Mesendoderm (in vitro differentiated cells): ENCODE data around the gene MGARP.

Experiments used
- DNase-seq: peaks from one replicate; pipeline ENCODE4 v3.0.0; 2013
- H2AK5ac ChIP-seq: 2 replicates; pipeline ENCODE4 v1.6.1; 2013; ENCODE audit warnings: low read length, inconsistent platforms
- H2BK120ac ChIP-seq: 2 replicates; pipeline ENCODE4 v1.6.1; 2013; ENCODE audit warnings: low read depth, mild to moderate bottlenecking, low read length, moderate library complexity, mixed read lengths
- H2BK15ac ChIP-seq: replicated peaks from 2 replicates; pipeline ENCODE4 v1.6.1; 2013; ENCODE audit warnings: low read depth, mild to moderate bottlenecking, moderate library complexity
- H2BK5ac ChIP-seq: 2 replicates; pipeline ENCODE4 v1.6.1; 2013; ENCODE audit warnings: low read length, inconsistent platforms
- H3K18ac ChIP-seq: 2 replicates; pipeline ENCODE4 v1.6.1; 2013; ENCODE audit warnings: mild to moderate bottlenecking, low read length, mixed read lengths
- H3K23ac ChIP-seq: one replicate; pipeline ENCODE4 v1.6.1; 2013; ENCODE audit warnings: low read length
- H3K27ac ChIP-seq: 2 replicates; pipeline ENCODE4 v1.5.1; 2013; ENCODE audit warnings: low read depth, mild to moderate bottlenecking, inconsistent platforms, low read length, moderate library complexity
- H3K27me3 ChIP-seq: 2 replicates; pipeline ENCODE4 v1.6.1; 2013; ENCODE audit warnings: low read length, control low read depth, mild to moderate bottlenecking, inconsistent platforms; ENCODE audit not compliant: insufficient read depth, poor library complexity
- H3K36me3 ChIP-seq: 2 replicates; pipeline ENCODE4 v1.6.1; 2013; ENCODE audit warnings: low read length, inconsistent platforms; ENCODE audit not compliant: control insufficient read depth, insufficient read depth
- H3K4ac ChIP-seq: one replicate; pipeline ENCODE4 v1.6.1; 2013; ENCODE audit warnings: low read depth, mild to moderate bottlenecking, low read length, moderate library complexity
- H3K4me1 ChIP-seq: 2 replicates; pipeline ENCODE4 v1.6.1; 2013; ENCODE audit warnings: low read depth, low read length, inconsistent platforms; ENCODE audit not compliant: control insufficient read depth
- H3K4me2 ChIP-seq: 2 replicates; pipeline ENCODE4 v1.6.1; 2013; ENCODE audit warnings: low read length
- H3K4me3 ChIP-seq: 2 replicates; pipeline ENCODE4 v1.5.1; 2013; ENCODE audit warnings: mild to moderate bottlenecking, low read length
- H3K56ac ChIP-seq: one replicate; pipeline ENCODE4 v1.6.1; 2013; ENCODE audit warnings: low read length
- H3K79me1 ChIP-seq: 2 replicates; pipeline ENCODE4 v1.6.1; 2013; ENCODE audit warnings: low read length, inconsistent platforms
- H3K79me2 ChIP-seq: 2 replicates; pipeline ENCODE4 v1.6.1; 2013; ENCODE audit warnings: mild to moderate bottlenecking, low read length; ENCODE audit not compliant: control insufficient read depth, insufficient read depth
- H3K9ac ChIP-seq: 2 replicates; pipeline ENCODE4 v1.6.1; 2013; ENCODE audit warnings: low read length, inconsistent platforms
- H4K5ac ChIP-seq: one replicate; pipeline ENCODE4 v1.6.1; 2013; ENCODE audit warnings: low read length
- H4K8ac ChIP-seq: one replicate; pipeline ENCODE4 v1.6.1; 2013; ENCODE audit warnings: low read depth, mild to moderate bottlenecking, control low read depth, low read length, moderate library complexity
- WGBS: extraction: QIAGEN DNeasy Blood & Tissue Kit; methylation state at CpG from one replicate; pipeline ENCODE4 v1.1.7; 2013; ENCODE audit warnings: low lambda C conversion rate, missing lambda C conversion rate; ENCODE audit not compliant: insufficient coverage; ENCODE audit errors: extremely low coverage; 5-methylcytosine and 5-hydroxymethylcytosine counted together

MGARP gene

DNA sequence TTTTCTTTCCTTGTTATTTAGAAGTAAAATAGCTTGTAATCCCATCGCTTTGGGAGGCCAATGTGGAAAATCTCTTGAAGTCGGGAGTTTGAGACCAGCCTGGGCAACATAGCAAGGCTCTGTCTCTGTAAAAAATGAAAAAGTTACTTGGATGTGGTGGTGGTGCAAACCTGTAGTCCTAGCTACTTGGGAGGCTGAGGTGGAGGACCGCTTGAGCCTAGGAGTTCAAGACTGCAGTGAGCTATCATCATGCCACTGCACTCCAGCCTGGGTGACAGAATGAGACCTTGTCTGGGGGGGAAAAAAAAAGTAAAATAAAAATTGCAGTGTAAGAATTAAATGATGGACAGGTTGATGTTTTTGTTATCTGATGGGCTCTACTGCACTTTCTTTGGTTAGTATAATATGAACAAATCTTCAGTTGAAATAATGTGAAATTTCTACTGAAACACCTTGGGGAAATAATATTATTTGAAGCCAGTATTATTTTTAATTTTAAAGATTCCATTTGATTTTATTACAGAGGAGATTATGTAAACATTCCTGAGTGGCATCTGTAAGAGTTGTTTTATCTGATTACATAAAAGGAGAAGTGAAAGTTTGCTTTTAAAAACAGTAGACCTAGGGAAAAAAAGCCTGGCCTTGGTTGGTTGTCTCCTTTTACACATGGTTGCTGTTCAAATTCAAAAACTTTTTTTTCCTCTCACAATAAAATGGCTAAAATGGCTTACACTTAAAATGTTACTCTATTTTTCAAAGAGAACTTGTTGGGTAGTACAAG, 32.7 kb upstream of the MGARP start:
- Histone ChIP-seq H2BK5ac (no peak overlapping the region), H2AK5ac (no peak overlapping the region), H3K9ac (no peak overlapping the region), H2BK15ac (no peak overlapping the region), H3K27ac (no peak overlapping the region), H3K23ac (no peak overlapping the region), H3K4me2 (no peak overlapping the region), H3K4me1 (peaks cover 3% of the 10 kb centered on the region), H3K56ac (no peak overlapping the region), H3K4me3 (no peak overlapping the region), H3K79me1 (peaks cover 1% of the 10 kb centered on the region), H3K27me3 (no peaks in the 10 kb centered on the region), H4K8ac (no peak overlapping the region), H2BK120ac (no peak overlapping the region), H3K18ac (no peak overlapping the region), H3K36me3 (no peaks in the 10 kb centered on the region), H3K79me2 (peaks cover 75% of the 10 kb centered on the region), H3K4ac (no peak overlapping the region), H4K5ac (no peak overlapping the region)
- no CpG with 5 or more reads among the region's 3 CpGs for whole genome bisulfite sequencing
- DNase-seq = no peak

DNA sequence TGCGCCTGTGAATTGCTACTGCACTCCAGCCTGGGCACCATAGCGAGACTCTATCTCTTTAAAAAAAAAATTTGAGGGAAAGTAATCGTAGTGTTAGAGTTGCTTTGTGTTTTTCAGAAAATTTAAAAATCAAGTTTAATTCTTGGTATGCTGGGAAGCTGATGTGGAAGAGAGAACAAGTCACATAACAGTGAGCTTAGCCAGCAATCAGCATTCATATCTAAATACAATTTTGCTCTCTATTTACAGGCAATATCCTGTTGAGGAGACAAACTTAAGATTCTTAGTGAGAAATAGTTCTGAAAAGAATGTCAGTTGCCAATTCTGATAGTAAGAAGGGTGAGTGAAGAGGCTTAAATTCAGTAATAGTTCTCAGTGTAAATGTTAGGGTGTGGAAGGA, 31.9 kb upstream of the MGARP start:
- H3K23ac ChIP-seq = no peak overlapping the region
- H3K9ac ChIP-seq = no peak overlapping the region
- H3K56ac ChIP-seq = no peak overlapping the region
- H3K4me1 ChIP-seq = peaks cover 3% of the 10 kb centered on the region
- no peak overlapping the region for H3K27ac ChIP-seq
- H3K18ac ChIP-seq = peak overlapping the region; percentile 39
- H3K4ac ChIP-seq = no peak overlapping the region
- no peaks in the 10 kb centered on the region for H3K36me3 ChIP-seq
- no peak overlapping the region for H2BK5ac ChIP-seq
- H2BK120ac ChIP-seq = no peak overlapping the region
- no peak overlapping the region for H2AK5ac ChIP-seq
- peaks cover 75% of the 10 kb centered on the region for H3K79me2 ChIP-seq
- no peak overlapping the region for H4K5ac ChIP-seq
- no CpG with 5 or more reads among the region's 3 CpGs for WGBS
- peaks cover 1% of the 10 kb centered on the region for H3K79me1 ChIP-seq
- H3K27me3 ChIP-seq = no peaks in the 10 kb centered on the region
- no peak overlapping the region for H2BK15ac ChIP-seq
- no peak overlapping the region for H3K4me2 ChIP-seq
- peak; percentile 27 for DNase-seq
- no peak overlapping the region for H4K8ac ChIP-seq
- no peak overlapping the region for H3K4me3 ChIP-seq

DNA sequence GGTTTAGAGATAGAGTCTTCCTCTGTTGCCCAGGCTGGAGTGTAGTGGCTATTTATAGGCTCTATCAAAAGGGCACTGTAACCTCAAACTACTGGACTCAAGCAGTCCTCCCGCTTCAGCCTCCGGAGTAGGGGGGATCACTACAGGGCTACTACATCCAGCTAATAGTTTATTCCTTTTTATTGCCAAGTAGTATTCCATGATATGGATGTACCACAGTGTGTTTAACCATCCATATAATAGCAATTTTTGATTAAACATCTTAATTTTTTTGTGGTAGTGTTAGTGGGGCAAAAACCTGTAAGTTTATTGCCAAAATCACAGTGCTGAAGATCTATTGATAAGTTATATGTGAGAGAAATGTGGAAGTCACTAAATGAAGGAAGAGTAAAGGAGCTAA, 24.9 kb upstream of the MGARP start:
- Histone ChIP-seq H3K79me2 (peaks cover 74% of the 10 kb centered on the region), H2AK5ac (no peak overlapping the region), H2BK15ac (no peak overlapping the region), H3K36me3 (peaks cover 3% of the 10 kb centered on the region), H3K18ac (no peak overlapping the region), H3K23ac (no peak overlapping the region), H2BK5ac (no peak overlapping the region), H4K5ac (no peak overlapping the region), H3K9ac (no peak overlapping the region), H3K79me1 (peaks cover 2% of the 10 kb centered on the region), H3K27ac (no peak overlapping the region), H3K4ac (no peak overlapping the region), H3K4me2 (no peak overlapping the region), H3K4me3 (no peak overlapping the region), H2BK120ac (no peak overlapping the region), H3K4me1 (no peaks in the 10 kb centered on the region), H4K8ac (no peak overlapping the region), H3K27me3 (no peaks in the 10 kb centered on the region), H3K56ac (no peak overlapping the region)
- WGBS = no CpG with 5 or more reads among the region's 2 CpGs
- no peak for DNase-seq

DNA sequence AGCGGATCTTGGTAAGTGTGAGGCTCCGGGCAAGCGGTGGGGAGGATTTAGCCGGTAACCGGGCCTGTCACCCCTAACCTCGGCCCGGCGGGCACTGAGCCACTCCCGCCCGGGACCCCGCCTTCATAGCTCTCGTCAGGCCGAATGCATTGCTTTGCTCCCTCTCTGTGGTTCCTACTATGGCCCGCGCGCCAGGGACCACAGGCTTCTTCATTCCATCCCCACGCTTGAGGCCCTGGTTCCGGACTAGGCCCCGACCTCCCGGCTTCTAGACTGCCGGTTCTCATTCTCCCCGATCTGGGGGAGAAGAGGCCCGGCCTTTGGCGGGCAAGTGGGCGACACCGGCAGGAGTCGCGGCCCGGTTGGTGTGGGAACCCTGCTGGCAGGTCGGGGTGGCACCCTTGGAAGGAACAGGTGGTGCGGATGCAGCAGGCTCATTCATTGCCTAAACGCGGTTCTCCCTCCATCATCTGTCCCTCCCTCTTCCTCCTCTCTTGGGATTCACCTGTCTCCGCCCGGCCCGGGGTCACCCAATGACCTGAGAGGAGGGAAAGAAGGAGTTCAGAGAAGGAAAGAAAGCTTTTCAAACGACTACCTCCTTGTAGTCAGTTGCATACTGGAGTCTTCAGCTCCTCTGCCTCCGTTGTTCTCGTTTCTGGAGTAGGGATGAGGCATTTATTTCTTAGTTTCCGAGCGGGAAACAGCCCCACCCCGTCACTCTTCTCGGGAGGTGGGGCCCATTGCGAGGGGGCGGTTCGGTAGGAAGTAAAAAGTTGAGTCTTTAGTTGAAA, 22.0 kb upstream of the MGARP start, which contains the start of gene NDUFC1:
TSS of gene NDUFC1 (minus strand) at position 657 of the 791 bp plus-strand sequence. CDS start 6,679 bp downstream, outside the sequence.
- Histone ChIP-seq H3K79me1 (peaks cover 2% of the 10 kb centered on the region), H4K8ac (no peak within 1 kb of the TSS), H3K27ac (peak within 1 kb of the TSS; percentile 74), H3K23ac (peak within 1 kb of the TSS; percentile 86), H3K18ac (peak within 1 kb of the TSS; percentile 62), H3K4me3 (peak within 1 kb of the TSS; percentile 93), H2BK120ac (peak within 1 kb of the TSS; percentile 13), H2AK5ac (no peak within 1 kb of the TSS), H3K4ac (peak within 1 kb of the TSS; percentile 87), H2BK15ac (no peak within 1 kb of the TSS), H3K9ac (peak within 1 kb of the TSS; percentile 81), H3K79me2 (peaks cover 51% of the 10 kb centered on the region), H3K4me1 (no peaks in the 10 kb centered on the region), H2BK5ac (no peak within 1 kb of the TSS), H3K4me2 (peak within 1 kb of the TSS; percentile 64), H4K5ac (no peak within 1 kb of the TSS), H3K36me3 (peaks cover 3% of the 10 kb centered on the region), H3K56ac (peak within 1 kb of the TSS; percentile 91), H3K27me3 (no peaks in the 10 kb centered on the region)
- WGBS = no CpG with 5 or more reads among the region's 46 CpGs
- peak; percentile 76 for DNase-seq

DNA sequence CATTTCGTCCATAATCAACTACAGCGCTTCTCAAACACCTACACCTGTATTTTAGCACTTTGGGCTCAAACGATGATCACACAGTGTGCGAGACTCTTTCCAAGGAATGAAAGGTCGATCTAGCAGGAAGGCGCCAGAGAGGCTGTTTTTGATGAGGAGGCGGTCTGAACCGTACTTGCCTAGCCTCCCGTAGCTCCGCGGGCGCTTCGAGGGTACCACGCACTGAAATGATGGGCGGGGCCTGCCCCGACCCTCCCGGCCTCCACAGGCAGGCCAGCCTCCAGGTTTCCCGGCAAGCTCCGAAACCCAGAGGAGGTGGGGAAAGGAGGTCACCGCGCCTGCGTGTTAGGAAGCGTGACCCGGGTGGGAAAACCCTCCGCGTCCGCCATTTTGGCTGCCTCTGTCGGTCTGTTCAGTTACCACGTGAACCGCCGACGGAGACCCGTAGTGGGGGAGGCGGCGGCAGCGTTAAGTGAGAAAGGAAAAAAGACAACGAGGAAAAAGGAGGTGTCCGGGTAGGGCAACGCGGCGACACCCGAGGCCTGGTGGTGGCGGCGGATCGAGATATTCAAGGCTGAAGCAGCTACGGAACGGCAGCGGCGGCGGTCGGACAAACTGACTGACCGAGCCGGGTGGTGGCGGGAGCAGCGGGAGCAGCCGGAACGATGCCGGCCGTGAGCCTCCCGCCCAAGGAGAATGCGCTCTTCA, 21.2 kb upstream of the MGARP start, which contains the start of gene NAA15:
TSS of gene NAA15 (plus strand) at position 393 of the 708 bp plus-strand sequence. CDS start at position 666, 273 bp downstream.
- Histone ChIP-seq H3K27ac (peak within 1 kb of the TSS; percentile 85), H3K36me3 (peaks cover 3% of the 10 kb centered on the region), H2BK120ac (peak within 1 kb of the TSS; percentile 13), H3K9ac (peak within 1 kb of the TSS; percentile 81), H2BK15ac (no peak within 1 kb of the TSS), H3K56ac (peak within 1 kb of the TSS; percentile 92), H3K4me1 (no peaks in the 10 kb centered on the region), H3K23ac (peak within 1 kb of the TSS; percentile 86), H2AK5ac (no peak within 1 kb of the TSS), H3K27me3 (no peaks in the 10 kb centered on the region), H4K5ac (peak within 1 kb of the TSS; percentile 7), H2BK5ac (peak within 1 kb of the TSS; percentile 73), H3K79me1 (peaks cover 2% of the 10 kb centered on the region), H3K4me3 (peak within 1 kb of the TSS; percentile 93), H3K18ac (peak within 1 kb of the TSS; percentile 62), H3K4me2 (peak within 1 kb of the TSS; percentile 69), H4K8ac (no peak within 1 kb of the TSS), H3K4ac (peak within 1 kb of the TSS; percentile 87), H3K79me2 (peaks cover 45% of the 10 kb centered on the region)
- DNase-seq = peak; percentile 99
- no CpG with 5 or more reads among the region's 61 CpGs for whole genome bisulfite sequencing
